HL-60/S4 (cell line): ENCODE data around the gene ACTG2.
"Not testable (repeated sequence)": the region's sequence is repeated elsewhere in the genome, so short reads cannot be mapped to it uniquely, and the experiment has no call there.

Source experiments
- in situ Hi-C: fragments of 300-500 bp; cut with MboI; formaldehyde crosslinking; loops from 2 replicates; pipeline ENCODE4 v1.14.3; 2022; ENCODE audit warnings: low sequenced_read_pairs

Gene ACTG2

GRCh38 chr2:73891276-73891901 is 1.4 kb upstream of the ACTG2 start:
- in situ Hi-C loops = no loop called here

- in situ Hi-C loops = no loop called here
Observed at GRCh38 chr2:73893764-73894474, 1.1 kb downstream of the ACTG2 start.

GRCh38 chr2:73894475-73894850 is 1.7 kb downstream of the ACTG2 start:
- in situ Hi-C loops = no loop called here

GRCh38 chr2:73894877-73895276 is 2.1 kb downstream of the ACTG2 start:
- in situ Hi-C loops = no loop called here

GRCh38 chr2:73895473-73895872 is 2.7 kb downstream of the ACTG2 start:
- in situ Hi-C loops = no loop called here

GRCh38 chr2:73896362-73897239 is 3.8 kb downstream of the ACTG2 start:
- in situ Hi-C loops = no loop called here

GRCh38 chr2:73897240-73897583 is 4.4 kb downstream of the ACTG2 start:
- in situ Hi-C loops = no loop called here

GRCh38 chr2:73897934-73898333 is 5.1 kb downstream of the ACTG2 start:
- in situ Hi-C loops = no loop called here

GRCh38 chr2:73899801-73900336 is 7.1 kb downstream of the ACTG2 start:
- in situ Hi-C loops = no loop called here

GRCh38 chr2:73901143-73901542 is 8.3 kb downstream of the ACTG2 start:
- in situ Hi-C loops = no loop called here

GRCh38 chr2:73902284-73902683 is 9.5 kb downstream of the ACTG2 start:
- in situ Hi-C loops = no loop called here

GRCh38 chr2:73903313-73903712 is 10.5 kb downstream of the ACTG2 start:
- in situ Hi-C loops = no loop called here

GRCh38 chr2:73903949-73904613 is 11.3 kb downstream of the ACTG2 start:
- in situ Hi-C loops = not testable (repeated sequence)

- in situ Hi-C loops = no loop called here
Observed at GRCh38 chr2:73904952-73905351, 12.1 kb downstream of the ACTG2 start.

- in situ Hi-C loops = no loop called here
Observed at GRCh38 chr2:73906847-73907505, 14.2 kb downstream of the ACTG2 start.

- in situ Hi-C loops = no loop called here
Observed at GRCh38 chr2:73907840-73908452, 15.1 kb downstream of the ACTG2 start.

- in situ Hi-C loops = no loop called here
Observed at GRCh38 chr2:73908689-73909652, 16.2 kb downstream of the ACTG2 start.

- in situ Hi-C loops = no loop called here
Observed at GRCh38 chr2:73910873-73911547, 18.2 kb downstream of the ACTG2 start.
